ENCODE results near the gene CALML4.
"Not testable (repeated sequence)": the region's sequence is repeated elsewhere in the genome, so short reads cannot be mapped to it uniquely, and the experiment has no call there.

CALML4 gene

GRCh38 chr15:68188647-68189046 lies 16.5 kb downstream of the CALML4 start:
- DNase-seq, result no peak

DNA sequence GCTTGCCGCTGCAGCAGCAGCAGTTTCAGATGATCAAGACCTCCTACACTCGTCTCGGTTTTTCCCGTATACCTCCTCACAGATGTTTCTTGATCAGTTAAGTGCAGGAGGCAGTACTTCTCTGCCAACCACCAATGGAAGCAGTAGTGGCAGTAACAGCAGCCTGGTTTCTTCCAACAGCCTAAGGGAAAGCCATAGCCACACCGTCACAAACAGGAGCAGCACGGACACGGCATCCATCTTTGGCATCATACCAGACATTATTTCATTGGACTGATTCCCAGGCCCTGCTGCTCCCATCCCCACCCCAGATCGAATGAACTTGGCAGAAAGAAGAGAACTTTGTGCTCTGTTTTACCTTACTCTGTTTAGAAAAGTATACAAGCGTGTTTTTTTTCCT lies 17.6 kb downstream of the CALML4 start:
- DNase-seq, result no peak

DNA sequence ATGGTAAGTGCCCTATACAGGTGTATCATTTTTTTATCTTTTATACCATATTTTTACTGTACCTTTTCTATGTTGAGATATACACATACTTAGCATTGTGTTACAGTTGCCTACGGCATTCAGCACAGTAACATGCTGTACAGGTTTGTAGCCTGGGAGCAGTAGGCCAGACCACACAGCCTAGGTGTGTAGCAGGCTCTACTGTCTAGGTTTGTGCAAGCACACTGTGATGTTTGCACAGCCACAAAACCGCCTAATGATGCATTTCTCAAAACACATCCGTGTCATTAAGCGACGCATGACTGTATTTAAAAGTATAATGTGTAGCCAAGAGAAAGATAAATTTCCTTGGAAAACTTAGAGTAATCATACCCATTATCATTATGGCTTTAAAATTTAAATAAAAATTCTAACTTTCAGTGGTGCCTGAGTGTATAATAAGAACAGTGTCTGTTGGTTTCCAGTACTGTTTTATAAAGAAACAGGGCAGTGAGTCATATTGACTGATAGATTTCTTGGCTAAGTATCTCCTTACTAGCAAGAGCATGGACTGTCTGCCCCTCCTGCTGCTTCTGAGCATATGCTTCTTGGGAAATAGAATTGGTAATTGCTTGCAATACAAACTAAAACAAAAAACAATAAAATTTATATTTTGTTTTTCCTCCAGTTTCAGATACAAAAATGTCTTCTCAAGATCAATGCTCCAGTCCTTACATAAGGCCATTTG lies 18.3 kb downstream of the CALML4 start:
- DNase-seq, result no peak

- DNase-seq, result no peak
Observed at GRCh38 chr15:68184616-68185480, 20.3 kb downstream of the CALML4 start.

DNA sequence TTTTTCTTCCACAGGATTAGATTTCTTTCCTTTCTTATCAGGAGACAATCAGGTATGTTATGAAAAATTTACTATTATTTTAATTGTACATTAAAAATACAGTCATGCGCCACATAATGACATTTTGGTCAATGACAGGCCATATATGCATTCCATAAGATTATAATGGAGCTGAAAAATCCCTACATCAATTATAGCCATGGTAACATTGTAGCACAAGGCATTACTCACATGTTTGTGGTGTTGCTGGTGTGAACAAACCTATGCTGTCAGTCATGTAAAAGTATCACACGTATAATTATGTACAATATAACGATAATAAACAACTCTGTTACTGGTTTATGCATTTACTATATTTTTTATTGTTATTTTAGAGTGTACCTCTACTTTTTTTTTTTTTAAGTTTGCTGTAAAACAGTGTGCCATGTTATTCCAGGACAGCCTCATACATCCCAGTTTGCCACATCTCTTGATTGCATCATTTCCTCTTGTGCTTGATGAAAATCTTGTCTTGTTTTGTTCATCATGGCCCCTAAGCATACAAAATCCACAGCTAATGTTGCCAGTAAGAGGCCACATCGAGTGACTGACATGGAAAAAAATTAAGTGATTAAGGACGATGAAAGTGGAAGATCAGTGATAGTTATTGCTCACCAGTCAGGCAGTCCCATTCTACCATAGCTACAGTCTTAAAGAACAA lies 21.4 kb downstream of the CALML4 start:
- DNase-seq, result no peak

DNA sequence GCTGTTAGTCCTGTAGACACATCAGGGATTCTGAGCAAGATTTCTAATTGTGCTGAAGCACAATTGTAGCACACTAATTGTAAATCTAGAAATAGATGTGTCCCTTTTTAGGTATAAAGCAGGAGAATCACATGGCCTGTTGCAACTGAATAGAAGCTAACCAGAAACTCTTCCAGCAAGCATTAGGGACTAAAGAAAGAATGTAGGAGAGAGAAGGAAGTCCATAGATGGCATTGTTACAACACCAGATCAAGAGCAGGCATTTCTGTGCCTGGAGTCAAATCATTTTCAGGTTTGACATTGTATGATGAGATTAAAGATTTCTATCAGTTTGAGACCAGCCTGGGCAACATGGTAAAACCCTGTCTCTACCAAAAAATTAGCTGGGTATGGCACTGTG lies 27.4 kb downstream of the CALML4 start:
- no peak for DNase-seq

DNA sequence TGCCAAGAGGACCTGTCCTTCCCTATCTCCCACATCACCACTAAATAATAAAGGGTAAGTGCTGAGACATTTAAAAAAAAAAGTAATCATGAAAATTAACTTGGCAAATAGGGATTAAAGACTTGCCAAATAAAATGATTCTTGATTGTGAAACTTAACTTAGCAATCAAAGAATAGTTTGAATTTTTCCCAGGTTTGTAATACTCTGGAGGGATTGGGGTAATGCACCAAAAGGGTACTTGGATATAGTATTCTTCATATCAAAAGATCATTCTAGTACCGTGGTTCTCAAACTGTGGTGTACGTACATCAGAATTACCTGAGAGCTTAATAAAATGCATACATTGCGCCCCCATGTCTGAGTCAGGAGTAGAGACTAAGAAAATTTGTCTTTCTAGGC lies 28.5 kb downstream of the CALML4 start:
- DNase-seq, result no peak

GRCh38 chr15:68175526-68175925 lies 29.6 kb downstream of the CALML4 start:
- no peak for DNase-seq

GRCh38 chr15:68173119-68173518 lies 32.0 kb downstream of the CALML4 start:
- no peak for DNase-seq

GRCh38 chr15:68172037-68172436 lies 33.1 kb downstream of the CALML4 start:
- not testable (repeated sequence) for DNase-seq

GRCh38 chr15:68166847-68167246 lies 38.3 kb downstream of the CALML4 start:
- DNase-seq, result no peak

- no peak for DNase-seq
Observed at GRCh38 chr15:68163191-68163590, 41.9 kb downstream of the CALML4 start.

DNA sequence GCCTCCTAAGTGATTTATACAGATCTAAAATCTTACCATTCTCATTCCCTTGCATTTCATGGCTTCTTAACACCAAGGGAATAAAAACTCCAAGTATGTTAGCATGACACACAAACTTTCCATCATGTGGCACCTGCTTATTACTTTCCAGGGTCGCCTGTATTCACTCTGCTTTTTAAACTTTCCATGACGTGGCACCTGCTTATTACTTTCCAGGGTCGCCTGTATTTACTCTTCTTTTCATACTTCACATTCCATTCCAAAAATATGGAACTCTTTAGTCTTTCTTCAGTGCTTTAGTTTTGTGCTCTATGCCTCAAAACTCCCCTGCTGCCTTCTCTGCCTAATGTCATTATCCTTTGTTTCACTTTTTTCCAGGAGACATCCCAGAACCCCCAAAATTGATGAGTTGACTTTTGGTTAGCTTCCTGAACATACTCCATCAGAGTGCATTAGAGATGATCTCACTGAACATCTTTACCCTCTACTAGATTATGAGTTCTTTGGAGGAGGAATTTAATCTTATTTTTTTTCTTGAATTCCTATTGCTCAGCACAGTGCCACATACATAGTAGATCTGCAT lies 47.0 kb downstream of the CALML4 start:
- no peak for DNase-seq

DNA sequence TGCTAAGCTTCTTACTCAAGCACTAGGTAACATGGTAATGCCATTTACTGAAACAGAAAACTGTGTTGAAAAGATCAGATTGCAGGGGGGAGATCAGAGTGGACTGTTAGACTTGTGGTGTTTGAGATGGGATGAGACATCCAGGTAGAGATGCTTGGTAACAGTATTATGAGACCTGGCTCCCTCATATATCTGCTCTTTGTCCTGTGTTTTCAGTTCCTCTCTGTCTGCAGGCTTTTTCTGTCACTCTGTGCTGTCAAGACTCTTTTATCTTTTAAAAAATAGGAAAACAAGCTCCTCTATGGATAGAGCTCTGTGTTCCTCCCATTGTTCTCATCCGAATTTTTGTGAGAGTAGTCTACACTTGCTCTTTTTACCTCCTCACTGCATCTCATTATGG lies 48.1 kb downstream of the CALML4 start:
- DNase-seq, result no peak

GRCh38 chr15:68154923-68155559 lies 50.1 kb downstream of the CALML4 start:
- DNase-seq, result peak; percentile 38

- no peak for DNase-seq
Observed at GRCh38 chr15:68152342-68152741, 52.8 kb downstream of the CALML4 start.

- no peak for DNase-seq
Observed at GRCh38 chr15:68151277-68151676, 53.9 kb downstream of the CALML4 start.

- DNase-seq, result no peak
Observed at GRCh38 chr15:68150187-68150586, 54.9 kb downstream of the CALML4 start.

DNA sequence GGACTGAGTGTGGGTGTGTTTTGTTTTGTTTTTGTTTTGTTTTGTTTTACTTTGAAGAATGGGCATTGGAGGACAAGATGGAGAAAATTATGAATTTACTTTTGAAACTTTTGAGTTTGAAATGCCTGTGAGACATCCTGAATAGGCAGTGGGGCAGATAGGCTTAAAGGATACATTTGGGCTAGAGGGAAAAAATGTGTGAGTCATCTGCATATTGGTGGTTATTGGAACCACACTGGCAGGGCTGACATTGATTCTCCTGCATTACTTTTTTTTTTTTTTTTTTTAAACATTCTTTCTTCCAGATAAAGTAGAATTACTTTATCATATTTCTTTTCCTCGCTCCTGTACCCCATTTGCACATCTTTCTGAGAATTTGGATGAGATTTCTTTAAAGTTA lies 56.1 kb downstream of the CALML4 start:
- DNase-seq, result no peak

- no peak for DNase-seq
Observed at GRCh38 chr15:68148039-68148438, 57.1 kb downstream of the CALML4 start.

- no peak for DNase-seq
Observed at GRCh38 chr15:68145706-68146105, 59.4 kb downstream of the CALML4 start.

GRCh38 chr15:68143785-68144184 lies 61.3 kb downstream of the CALML4 start:
- no peak for DNase-seq

DNA sequence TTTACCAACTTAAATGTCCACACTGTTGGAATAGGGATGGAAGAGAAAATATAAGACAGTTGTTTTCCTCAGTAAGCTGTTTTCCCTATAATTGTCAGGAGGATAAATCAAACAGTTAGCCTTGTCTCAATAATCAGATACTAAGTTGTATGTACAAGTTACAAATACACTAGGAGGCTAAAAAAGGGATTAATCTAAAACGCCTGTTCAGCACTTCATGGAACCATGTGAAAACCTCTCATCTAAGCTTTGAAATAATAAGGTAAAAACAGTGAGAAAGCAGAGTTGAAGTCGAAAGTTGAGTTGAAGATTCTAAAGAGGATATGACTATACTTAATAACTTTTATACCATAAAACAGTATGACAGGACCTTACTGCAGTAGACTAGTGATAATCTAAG lies 62.0 kb downstream of the CALML4 start:
- no peak for DNase-seq
